HG03565 (cell line): ENCODE data around the gene KRTAP9-3.
"Not testable (repeated sequence)": the region's sequence is repeated elsewhere in the genome, so short reads cannot be mapped to it uniquely, and the experiment has no call there.

ENCODE experiments used
- ATAC-seq: cut with Tn5 transposase; IDR thresholded peaks from one replicate; pipeline ENCODE4 v1.9.1; 2021; ENCODE audit warnings: mild to moderate bottlenecking, moderate library complexity; ENCODE audit not compliant: unreplicated experiment

Gene KRTAP9-3

GRCh38 chr17:41249637-41250240 lies 17.5 kb downstream of the KRTAP9-3 start, which contains the start of gene KRTAP9-4:
KRTAP9-4 (plus strand) TSS chr17:41249687; CDS start chr17:41249721, 34 bp downstream.
- ATAC-seq: not testable (repeated sequence)

- no peak for ATAC-seq
These were observed 19.0 kb downstream of the KRTAP9-3 start for GRCh38 chr17:41251261-41251660.

- ATAC-seq: no peak
These were observed 22.6 kb downstream of the KRTAP9-3 start for GRCh38 chr17:41254861-41255260.

- not testable (repeated sequence) for ATAC-seq
These were observed 23.4 kb downstream of the KRTAP9-3 start, which contains the start of gene KRTAP9-9 for GRCh38 chr17:41255381-41256290. KRTAP9-9 (plus strand) TSS chr17:41255384.

GRCh38 chr17:41256291-41256685 lies 24.0 kb downstream of the KRTAP9-3 start:
- no peak for ATAC-seq

GRCh38 chr17:41258406-41258805 lies 26.2 kb downstream of the KRTAP9-3 start:
- ATAC-seq: no peak

GRCh38 chr17:41263212-41263611 lies 31.0 kb downstream of the KRTAP9-3 start:
- ATAC-seq: no peak

GRCh38 chr17:41264599-41264998 lies 32.4 kb downstream of the KRTAP9-3 start:
- ATAC-seq: no peak

GRCh38 chr17:41265078-41265477 lies 32.8 kb downstream of the KRTAP9-3 start, which contains the start of gene KRTAP9-6:
KRTAP9-6 (plus strand) TSS chr17:41265378; CDS start chr17:41265378, 0 bp downstream.
- no peak for ATAC-seq

- ATAC-seq: no peak
These were observed 35.5 kb downstream of the KRTAP9-3 start for GRCh38 chr17:41267711-41268110.

GRCh38 chr17:41271323-41271722 lies 39.1 kb downstream of the KRTAP9-3 start:
- ATAC-seq: not testable (repeated sequence)

GRCh38 chr17:41271858-41272257 lies 39.6 kb downstream of the KRTAP9-3 start:
- no peak for ATAC-seq

- ATAC-seq: not testable (repeated sequence)
These were observed 43.5 kb downstream of the KRTAP9-3 start, which contains the start of gene KRTAP9-7 for GRCh38 chr17:41275648-41276190. KRTAP9-7 (plus strand) TSS chr17:41275698; CDS start chr17:41275698, 0 bp downstream.

GRCh38 chr17:41278176-41278955 lies 46.1 kb downstream of the KRTAP9-3 start:
- no peak for ATAC-seq
